Thyroid gland (tissue), 4 donors: ENCODE data around the gene MTCL1. TPM values are rescaled to one million over a fixed set of nuclear protein-coding genes. Genes with fewer than 3 reads are reported as not detected.

Experiments used
- DNase-seq, 2 donors: peaks; one replicate each; pipeline ENCODE4 v3.0.0-alpha.2; 2019
- H3K27ac ChIP-seq, 3 donors: fragments of 200-600 bp; sonication (generic); 1 replicate in 2 of 3; 2 replicates in 1 of 3; pipeline ENCODE4 v1.5.1; 2016 to 2019; ENCODE audit warnings: mild to moderate bottlenecking in 1 of 3, moderate library complexity in 1 of 3
- H3K27me3 ChIP-seq: fragments of 200-600 bp; sonication (generic); one replicate; pipeline ENCODE4 v1.5.1; 2019
- H3K36me3 ChIP-seq, 2 donors: fragments of 200-600 bp; sonication (generic); one replicate each; pipeline ENCODE4 v1.5.1; 2016 to 2019
- H3K4me1 ChIP-seq, 2 donors: fragments of 200-600 bp; sonication (generic); one replicate each; pipeline ENCODE4 v1.5.1; 2017 to 2019
- H3K4me3 ChIP-seq, 3 donors: fragments of 200-600 bp; sonication (generic); replicated peaks in 1 of 3; 1 replicate in 2 of 3; 2 replicates in 1 of 3; pipeline ENCODE4 v1.5.1; 2016; ENCODE audit warnings: mild to moderate bottlenecking in 1 of 3
- H3K9me3 ChIP-seq: fragments of 200-600 bp; sonication (generic); one replicate; pipeline ENCODE4 v1.5.1; 2017
- POLR2A ChIP-seq, 2 donors: fragments of 450-650 bp; IDR thresholded peaks; one replicate each; pipeline ENCODE4 v1.6.1; 2017; ENCODE audit warnings: antibody characterized with exemption in 2 of 2, mild to moderate bottlenecking in 2 of 2, moderate library complexity in 1 of 2
- WGBS, 2 donors: methylation state at CpG; one replicate each; pipeline ENCODE4 v1.1.5; 2017; 5-methylcytosine and 5-hydroxymethylcytosine counted together
- intact Hi-C: fragments of 100-400 bp; cut with DNase I; formaldehyde crosslinking; loops from one replicate; pipeline ENCODE4 v1.15.1; 2023
- total RNA-seq, 4 donors: library from RNA; depleted of rRNA; stranded (reverse); fragments of >200 nt; gene quantifications; one replicate each; pipeline ENCODE4 v1.2.3, GENCODE V29; 2016
- TF ChIP-seq, protein P1 (sequence below), 6 experiments: fragments of 200-600 bp in 3 of 6; fragments of 450-650 bp in 3 of 6; sonication (generic) in 3 of 6; IDR thresholded peaks; one replicate each; pipeline ENCODE4 v1.5.1; 2016 to 2019; ENCODE audit warnings: antibody characterized with exemption in 6 of 6, mild to moderate bottlenecking in 2 of 6, inconsistent platforms in 1 of 6, moderate library complexity in 1 of 6

The MTCL1 gene
- total RNA-seq, 4 donors from 2014 or later: 2.0 to 3.2 (median 2.5) TPM

DNA sequence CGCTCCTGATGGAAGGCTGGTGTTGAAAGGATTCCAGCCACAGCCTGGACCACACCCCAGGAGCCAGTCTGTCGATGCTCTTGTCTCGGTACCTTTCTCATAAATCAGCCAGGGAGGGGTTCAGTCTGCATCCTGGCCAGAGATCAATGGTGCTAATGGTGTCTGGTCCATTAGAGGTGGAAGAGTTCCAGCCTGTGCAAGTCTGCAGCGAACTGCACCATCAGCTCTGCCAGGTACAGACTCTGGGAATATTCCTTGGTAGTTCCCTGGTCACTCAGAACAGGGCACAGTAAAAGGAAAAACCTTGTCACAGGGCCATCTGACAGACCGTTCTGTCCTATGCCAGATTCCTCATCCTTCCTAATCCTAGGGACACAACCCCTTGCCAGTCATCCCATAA lies 164.3 kb downstream of the MTCL1 start:
- DNase-seq: no peak
- no peaks in the 10 kb centered on the region for H3K36me3 ChIP-seq
- H3K4me3 ChIP-seq: no peak overlapping the region
- no peak overlapping the region for H3K27ac ChIP-seq
- H3K9me3 ChIP-seq: no peaks in the 10 kb centered on the region
- intact Hi-C loops: no loop called here
- WGBS, 2 donors: 73 to 86% methylated on average over 5 of the region's 5 CpGs
- TF ChIP-seq POLR2A (IDR thresholded peaks at IDR 0.05): no peak
- TF ChIP-seq, protein P1, sequence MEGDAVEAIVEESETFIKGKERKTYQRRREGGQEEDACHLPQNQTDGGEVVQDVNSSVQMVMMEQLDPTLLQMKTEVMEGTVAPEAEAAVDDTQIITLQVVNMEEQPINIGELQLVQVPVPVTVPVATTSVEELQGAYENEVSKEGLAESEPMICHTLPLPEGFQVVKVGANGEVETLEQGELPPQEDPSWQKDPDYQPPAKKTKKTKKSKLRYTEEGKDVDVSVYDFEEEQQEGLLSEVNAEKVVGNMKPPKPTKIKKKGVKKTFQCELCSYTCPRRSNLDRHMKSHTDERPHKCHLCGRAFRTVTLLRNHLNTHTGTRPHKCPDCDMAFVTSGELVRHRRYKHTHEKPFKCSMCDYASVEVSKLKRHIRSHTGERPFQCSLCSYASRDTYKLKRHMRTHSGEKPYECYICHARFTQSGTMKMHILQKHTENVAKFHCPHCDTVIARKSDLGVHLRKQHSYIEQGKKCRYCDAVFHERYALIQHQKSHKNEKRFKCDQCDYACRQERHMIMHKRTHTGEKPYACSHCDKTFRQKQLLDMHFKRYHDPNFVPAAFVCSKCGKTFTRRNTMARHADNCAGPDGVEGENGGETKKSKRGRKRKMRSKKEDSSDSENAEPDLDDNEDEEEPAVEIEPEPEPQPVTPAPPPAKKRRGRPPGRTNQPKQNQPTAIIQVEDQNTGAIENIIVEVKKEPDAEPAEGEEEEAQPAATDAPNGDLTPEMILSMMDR (IDR thresholded peaks at IDR 0.05): no peak
- H3K4me1 ChIP-seq: no peaks in the 10 kb centered on the region
- no peaks in the 10 kb centered on the region for H3K27me3 ChIP-seq

DNA sequence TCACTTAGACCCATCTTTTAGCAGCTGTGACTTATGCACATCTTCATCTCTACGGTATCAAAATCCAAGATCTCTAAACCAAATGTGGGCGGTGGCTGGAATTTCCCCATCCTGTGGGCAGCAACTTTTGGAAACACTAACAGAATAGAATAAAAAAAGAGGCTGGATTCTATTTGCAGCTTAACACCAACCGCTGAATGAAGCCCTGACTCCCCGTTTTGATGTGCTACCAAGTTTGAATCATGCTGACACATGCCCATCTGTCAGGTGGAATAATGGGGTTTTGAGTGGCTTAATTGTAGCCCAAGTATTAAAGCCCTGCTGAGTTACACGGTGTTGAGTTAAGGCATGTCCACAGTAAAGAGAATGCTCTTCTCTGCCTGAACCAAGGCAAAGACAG lies 165.2 kb downstream of the MTCL1 start:
- H3K4me3 ChIP-seq: no peak overlapping the region
- TF ChIP-seq, protein P1 (IDR thresholded peaks at IDR 0.05): no peak
- TF ChIP-seq POLR2A (IDR thresholded peaks at IDR 0.05): no peak
- H3K4me1 ChIP-seq: no peaks in the 10 kb centered on the region
- no peaks in the 10 kb centered on the region for H3K9me3 ChIP-seq
- 80 to 88% methylated on average over 5 of the region's 5 CpGs for WGBS, 2 donors
- H3K27me3 ChIP-seq: no peaks in the 10 kb centered on the region
- H3K36me3 ChIP-seq: no peaks in the 10 kb centered on the region
- no peak overlapping the region for H3K27ac ChIP-seq
- DNase-seq: no peak
- intact Hi-C loops: no loop called here

DNA sequence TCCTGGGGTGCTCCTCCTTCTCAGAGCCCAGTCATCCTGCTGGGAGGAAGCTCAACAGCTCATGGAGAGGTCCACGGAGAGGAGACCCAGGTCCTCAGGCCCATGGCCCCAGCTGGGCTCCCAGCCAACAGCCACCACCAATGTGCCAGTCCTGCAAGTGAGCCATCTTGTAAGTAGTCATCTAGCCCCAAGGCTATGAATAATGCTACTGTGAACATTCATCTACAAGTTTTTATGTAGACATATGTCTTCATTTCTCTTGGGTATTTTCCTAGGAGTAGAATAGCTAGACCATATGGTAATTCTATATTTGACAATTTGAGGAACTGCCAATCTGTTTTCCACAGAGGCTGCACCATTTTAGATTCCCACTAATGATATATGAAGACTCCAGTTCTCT lies 166.1 kb downstream of the MTCL1 start:
- H3K4me3 ChIP-seq: no peak overlapping the region
- H3K4me1 ChIP-seq: no peaks in the 10 kb centered on the region
- no peaks in the 10 kb centered on the region for H3K27me3 ChIP-seq
- DNase-seq: no peak
- 71 to 80% methylated on average over 1 of the region's 1 CpG for WGBS, 2 donors
- H3K27ac ChIP-seq: no peak overlapping the region
- no peaks in the 10 kb centered on the region for H3K9me3 ChIP-seq
- no peaks in the 10 kb centered on the region for H3K36me3 ChIP-seq
- intact Hi-C loops: no loop called here
- TF ChIP-seq POLR2A (IDR thresholded peaks at IDR 0.05): no peak
- TF ChIP-seq, protein P1 (IDR thresholded peaks at IDR 0.05): no peak

DNA sequence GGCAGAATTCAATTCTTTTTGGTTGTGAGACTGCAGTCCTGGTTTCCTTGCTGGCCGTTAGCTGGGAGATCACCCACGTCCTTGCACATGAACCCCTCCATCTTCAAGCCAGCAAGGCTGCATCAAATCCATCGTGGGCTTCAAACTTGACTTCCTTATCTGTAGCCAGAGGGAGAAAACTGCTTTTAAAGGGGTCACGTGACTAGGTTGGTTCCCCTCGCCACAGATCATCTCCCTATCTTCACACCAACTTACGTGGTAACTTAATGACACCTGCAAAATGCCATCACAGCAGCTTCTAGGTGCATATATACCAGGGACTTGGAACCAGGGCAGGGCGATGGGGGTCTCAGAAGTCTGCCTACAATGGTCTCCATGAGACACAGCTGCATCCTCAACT lies 169.5 kb downstream of the MTCL1 start:
- Histone ChIP-seq H3K27ac (no peak overlapping the region), H3K4me3 (no peak overlapping the region), H3K36me3 (no peaks in the 10 kb centered on the region), H3K27me3 (no peaks in the 10 kb centered on the region), H3K4me1 (no peaks in the 10 kb centered on the region), H3K9me3 (no peaks in the 10 kb centered on the region)
- TF ChIP-seq POLR2A (IDR thresholded peaks at IDR 0.05): no peak
- TF ChIP-seq, protein P1 (IDR thresholded peaks at IDR 0.05): no peak
- WGBS, 2 donors: 69 to 83% methylated on average over 7 of the region's 7 CpGs
- no peak for DNase-seq
- intact Hi-C loops: no loop called here

DNA sequence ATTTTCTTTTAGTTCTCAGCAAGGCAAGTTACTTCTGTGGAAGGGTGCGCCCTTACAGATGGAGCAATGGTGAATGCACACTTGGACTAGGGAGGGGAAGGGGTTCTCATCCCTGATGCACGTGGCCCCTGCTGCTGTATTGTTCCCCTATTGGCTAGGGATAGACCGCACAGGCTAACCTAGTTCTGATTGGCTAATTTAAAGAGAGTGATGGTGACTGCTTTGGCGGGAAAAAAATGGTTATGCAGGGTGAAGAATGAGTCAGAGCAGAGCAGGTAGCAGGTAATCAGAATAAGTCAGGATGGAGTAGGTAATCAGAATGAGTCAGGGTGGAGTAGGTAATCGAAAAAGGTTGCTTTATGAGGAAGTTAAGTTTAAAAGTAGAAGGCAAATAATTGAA lies 171.5 kb downstream of the MTCL1 start:
- no peaks in the 10 kb centered on the region for H3K4me1 ChIP-seq
- H3K27me3 ChIP-seq: no peaks in the 10 kb centered on the region
- DNase-seq: no peak
- H3K9me3 ChIP-seq: no peaks in the 10 kb centered on the region
- intact Hi-C loops: no loop called here
- H3K4me3 ChIP-seq: no peak overlapping the region
- no peak for TF ChIP-seq POLR2A (IDR thresholded peaks at IDR 0.05)
- TF ChIP-seq, protein P1 (IDR thresholded peaks at IDR 0.05): no peak
- no peaks in the 10 kb centered on the region for H3K36me3 ChIP-seq
- H3K27ac ChIP-seq: no peak overlapping the region
- WGBS, 2 donors: 83 to 85% methylated on average over 5 of the region's 5 CpGs
